Left kidney (tissue), 2 donors: ENCODE data around the gene WWOX. TPM values are rescaled to one million over a fixed set of nuclear protein-coding genes. Genes with fewer than 3 reads are reported as not detected.

Experiments
- DNase-seq: peaks from one replicate; pipeline ENCODE4 v3.0.0-alpha.2; 2013
- polyA plus RNA-seq: library from polyadenylated mRNA; unstranded; fragments of 120-200 nt; gene quantifications from one replicate; pipeline ENCODE4 v1.2.1, GENCODE V29; 2013; ENCODE audit not compliant: insufficient read length

The WWOX gene
- polyA plus RNA-seq, 1 donor = 34.1 TPM

DNA sequence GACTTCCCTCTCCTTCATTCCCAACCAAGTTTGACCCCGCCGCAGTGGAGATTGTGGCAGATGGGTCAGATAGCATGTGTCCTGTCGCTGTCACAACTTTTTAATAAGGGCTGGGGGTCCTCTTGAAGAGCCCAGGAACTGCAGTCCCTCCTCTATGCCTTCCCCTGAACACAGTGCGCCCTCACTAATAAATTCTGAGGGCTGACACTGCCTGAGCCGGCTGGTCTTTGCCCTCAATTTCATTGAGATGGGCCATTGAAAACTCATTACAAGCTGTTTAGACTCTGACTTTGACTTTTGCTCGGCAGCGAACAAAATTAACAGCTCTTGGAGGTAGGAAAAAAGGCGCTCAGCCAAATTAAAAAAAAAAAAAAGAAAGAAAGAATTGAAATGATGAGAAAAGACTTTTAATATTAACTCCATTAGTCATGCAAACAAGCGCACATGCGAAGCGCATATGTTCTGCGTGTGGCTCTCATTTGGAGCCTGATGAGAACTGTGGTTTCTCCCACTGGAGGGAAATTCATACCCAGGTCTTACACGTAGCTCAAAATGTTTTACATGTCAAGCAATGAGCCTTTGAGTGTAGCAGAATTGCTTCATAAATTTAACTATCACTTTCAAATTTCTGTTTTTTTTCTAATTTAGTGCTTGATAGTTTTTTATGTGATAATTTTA, 704.7 kb downstream of the WWOX start:
- no peak for DNase-seq

DNA sequence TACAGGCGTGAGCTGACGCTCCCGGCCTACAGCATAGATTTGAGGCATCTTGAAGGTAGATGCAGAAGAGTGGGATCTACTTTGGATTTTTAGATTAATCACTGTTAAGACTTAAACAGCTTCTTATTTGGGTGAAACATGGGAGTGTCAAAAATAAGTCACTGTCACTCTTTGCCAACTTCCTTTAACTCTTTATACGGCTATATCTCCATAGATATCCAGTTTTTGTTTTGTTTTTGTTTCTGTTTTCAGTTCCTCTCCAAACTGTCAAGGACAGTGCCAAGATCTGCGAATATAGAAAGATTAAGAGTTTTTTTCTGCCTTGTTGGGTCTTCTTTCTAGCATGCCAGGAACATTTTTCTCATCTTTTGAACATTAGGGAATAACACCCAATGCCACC, 706.1 kb downstream of the WWOX start:
- no peak for DNase-seq

DNA sequence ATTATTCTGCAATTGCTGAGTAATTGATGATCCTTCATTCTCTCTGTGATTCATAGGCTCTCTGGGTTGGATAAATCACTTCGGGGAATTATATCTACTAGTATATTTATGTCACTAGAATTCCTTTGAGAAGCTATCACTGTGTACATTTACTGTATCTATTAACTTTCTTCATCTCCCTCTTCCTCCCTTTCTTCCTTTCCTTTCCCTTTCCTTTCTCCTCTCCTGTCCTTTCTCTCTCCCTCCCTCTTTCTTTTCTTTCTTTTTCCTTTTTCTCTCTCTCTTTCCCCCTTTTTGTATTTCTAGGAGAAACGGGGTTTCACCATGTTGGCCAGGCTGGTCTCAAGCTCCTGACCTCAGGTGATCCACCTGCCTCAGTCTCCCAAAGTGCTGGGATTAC, 711.8 kb downstream of the WWOX start:
- DNase-seq = no peak

DNA sequence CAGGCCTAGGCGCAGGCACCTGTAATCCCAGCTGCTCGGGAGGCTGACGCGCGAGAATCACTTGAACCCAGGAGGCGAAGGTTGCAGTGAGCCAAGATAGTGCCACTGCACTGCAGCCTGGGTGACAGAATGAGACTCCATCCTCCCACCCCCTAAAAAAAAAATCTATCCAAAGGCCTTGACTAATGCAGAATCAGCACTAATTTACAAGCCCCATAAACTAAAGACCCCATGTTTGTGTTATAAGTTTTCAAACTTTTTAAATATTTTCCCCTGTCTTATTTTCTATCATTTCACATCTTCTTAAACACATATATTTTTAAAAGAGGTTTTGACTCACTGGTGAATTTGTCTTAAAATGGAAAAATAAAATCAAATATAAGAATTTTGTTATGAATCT, 713.1 kb downstream of the WWOX start:
- DNase-seq = no peak

DNA sequence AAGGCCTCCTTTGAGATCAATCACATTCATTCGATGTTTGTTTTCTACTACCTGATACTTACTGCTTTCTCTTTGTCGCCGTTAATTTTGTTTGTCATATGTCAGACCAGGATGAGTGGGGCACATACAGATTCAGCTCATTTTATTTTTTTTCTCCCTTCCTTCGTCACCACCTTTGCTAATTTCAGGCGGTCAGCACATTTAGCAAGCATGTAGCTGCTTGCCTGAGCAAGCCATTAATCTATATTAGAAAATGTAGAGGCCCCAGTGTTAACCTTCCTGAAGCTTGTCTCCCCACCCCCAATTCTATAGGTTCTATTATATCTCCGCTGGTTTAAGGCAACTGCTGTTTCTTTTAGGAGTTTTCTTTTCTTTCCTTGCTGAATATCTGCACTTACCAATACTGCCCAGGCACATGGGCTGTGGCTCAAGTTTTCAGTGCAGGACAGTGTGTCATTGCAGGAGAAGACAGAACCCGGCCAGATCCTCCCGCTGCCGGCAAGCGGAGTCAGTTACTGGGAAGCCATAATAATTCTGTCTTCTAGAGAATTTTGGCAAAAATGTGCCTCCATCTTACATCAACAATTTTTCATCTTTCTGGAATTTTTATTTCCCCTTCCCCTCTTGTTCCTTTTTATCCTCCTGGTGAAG, 714.3 kb downstream of the WWOX start:
- no peak for DNase-seq

DNA sequence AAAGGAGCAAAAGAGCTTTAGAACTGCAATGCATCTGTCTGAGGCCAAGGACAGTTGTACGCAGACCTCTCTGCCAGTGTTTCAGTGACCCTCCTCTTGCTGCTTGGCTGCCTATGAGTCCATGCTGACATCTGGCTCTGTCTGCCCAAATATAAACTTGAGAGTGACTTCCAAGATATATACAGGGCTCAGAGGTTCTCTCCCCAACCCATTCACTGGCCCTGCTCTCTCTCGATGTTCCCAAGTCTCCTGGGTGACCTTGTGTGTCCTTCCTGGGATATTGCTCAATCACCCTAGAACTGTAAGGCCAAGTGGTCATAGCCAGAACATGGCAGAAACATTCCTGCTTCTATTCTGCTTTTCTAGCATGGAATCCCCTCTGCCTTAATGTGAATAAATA, 716.3 kb downstream of the WWOX start:
- DNase-seq = no peak

DNA sequence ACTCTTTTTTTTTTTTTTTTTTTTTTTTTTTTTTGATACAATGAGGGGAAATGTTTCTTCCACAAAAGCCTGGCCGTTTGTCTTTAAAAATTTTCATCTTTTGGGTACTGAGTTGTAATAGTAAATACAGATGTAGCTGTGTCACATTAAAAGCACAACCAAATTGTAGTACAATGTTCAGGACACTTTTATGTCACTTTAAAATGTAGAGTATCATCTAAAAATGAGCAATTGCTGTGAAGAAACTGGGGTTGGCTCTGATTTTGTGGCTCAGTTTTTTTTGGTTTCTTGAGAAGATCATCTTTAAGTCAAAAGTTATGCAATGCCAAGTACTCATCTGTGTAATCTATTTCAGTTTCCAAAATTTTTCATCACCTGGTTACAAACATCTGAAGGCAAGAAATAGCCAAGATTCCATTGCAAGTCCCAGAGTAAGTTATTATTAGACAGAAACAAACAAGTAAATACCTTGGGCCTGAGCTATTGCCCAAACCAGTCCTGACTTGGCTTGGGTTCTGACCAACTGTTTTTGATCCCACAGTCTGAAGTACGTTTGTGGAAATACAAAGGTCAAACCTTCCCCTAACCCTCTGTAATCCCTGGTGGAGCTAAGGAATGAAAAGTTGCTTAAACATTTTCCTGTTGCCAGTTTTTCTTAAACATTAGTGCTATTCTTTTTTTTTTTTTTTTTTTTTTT, 717.2 kb downstream of the WWOX start:
- no peak for DNase-seq

DNA sequence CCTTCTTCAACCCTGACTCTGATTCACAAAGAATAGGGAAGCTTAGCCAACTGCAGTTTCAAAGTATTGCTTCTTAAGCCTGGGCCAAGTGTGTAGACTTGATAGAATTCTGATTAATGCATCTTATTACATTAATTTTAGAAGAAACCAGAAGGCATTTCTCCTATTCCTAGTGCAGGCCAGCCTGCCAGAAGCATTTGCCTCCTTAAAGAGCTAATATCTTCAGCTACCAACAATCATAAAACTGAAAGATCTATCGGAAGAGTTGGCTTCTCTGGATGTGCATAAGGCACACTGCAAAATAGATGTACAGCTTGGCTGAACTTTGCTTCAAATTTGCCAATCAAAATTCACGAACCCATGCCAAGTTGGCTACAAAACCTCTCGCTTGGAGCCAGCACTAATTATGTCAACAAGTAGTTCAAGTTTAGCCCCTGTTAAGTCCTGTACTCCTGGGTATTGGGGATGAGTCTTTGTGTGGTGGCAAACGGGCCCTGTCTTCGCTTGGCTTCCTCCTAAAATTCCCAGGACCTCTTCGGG, 717.8 kb downstream of the WWOX start:
- DNase-seq = no peak

DNA sequence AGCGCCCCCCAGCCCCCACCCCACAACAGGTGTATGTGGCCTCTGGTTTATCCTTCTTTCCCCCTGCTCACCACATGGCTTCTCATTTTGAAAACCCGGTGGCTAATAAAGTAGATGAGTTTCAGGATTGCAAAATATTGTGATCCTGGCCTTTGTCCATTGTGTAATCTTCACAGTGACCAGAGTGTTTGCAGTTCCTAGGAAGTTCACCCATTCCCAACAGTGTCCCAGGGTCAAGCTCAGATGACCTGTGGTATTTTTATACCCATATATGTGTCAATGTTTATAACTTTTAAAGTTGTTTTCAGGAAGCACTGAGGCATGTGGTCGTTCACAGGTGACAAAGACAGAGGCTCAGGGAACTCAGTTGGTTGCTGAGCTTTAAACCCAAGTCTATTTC, 721.9 kb downstream of the WWOX start:
- no peak for DNase-seq

DNA sequence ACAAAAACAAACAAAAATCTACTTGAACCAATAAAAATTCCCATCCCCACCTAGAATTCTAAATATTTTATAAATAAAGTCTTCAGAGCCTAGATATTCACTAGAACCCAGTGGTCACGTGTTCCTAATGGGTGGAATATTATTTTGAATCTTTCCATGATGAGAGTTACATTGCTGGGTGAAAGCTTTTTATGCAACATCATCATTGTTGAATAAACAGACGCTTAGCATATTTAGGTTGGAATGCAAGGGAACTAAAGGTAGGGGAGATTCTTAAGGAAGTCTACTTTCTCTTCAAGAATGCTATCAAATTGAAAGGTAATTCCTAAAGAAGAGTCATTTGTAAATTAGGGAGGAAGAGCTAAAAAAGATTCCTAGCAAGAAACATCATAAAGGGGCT, 723.1 kb downstream of the WWOX start:
- no peak for DNase-seq

DNA sequence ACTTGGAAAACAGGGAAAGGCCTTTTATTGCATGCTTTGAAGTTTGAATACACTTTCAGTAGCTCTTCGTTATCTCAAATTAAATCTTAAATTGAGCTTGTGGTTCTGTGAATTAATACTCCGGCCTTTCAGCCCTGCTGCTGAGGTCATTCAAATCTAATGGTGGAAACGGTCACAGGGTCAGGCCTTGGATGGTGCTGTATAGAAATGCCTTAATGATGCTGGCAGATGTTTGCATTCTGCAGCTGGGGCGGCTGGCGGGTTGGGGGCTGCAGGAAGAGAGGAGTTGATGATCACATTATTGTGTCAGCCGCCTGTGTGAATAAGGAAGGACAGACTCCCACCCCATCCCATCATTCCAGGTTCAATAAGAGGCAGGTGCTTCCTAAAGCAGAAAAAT, 723.6 kb downstream of the WWOX start:
- DNase-seq = no peak

DNA sequence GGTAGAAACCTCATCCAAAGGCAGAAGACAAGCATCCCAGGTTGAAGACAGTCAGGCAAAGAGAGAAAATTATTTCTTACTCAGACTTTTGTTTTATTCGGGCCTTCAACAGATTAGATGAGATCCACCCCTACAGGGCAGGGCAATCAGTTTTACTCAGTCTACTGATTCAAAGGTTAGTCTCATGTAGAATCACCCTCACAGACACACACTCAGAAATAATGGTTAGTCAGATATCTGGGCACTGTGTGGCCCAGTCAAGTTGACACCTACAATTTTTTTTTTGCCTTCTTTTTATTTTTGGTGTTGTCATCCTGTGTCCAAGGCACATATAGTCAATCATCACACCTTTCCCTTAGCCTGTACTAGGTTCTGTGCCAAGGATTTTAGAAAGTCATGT, 729.8 kb downstream of the WWOX start:
- no peak for DNase-seq

DNA sequence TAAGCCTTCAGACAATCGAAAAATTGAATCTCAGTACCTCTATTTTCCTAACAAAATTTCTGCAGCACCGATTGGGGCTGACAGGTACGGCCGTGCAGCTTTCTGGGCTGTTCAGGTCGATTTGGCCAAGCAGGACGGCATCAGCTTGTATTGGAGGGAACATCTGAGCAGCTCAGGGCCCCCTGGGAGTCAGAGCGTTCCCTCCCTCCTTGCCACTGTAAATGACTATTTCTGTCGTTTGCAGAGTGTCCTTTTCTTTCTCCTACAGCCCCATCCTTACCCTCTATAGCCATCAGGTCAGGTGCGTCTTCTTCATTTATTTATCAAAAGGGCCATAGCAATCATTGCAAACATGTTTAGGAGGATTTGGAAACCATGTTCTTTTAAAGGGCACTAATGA, 731.1 kb downstream of the WWOX start:
- no peak for DNase-seq

DNA sequence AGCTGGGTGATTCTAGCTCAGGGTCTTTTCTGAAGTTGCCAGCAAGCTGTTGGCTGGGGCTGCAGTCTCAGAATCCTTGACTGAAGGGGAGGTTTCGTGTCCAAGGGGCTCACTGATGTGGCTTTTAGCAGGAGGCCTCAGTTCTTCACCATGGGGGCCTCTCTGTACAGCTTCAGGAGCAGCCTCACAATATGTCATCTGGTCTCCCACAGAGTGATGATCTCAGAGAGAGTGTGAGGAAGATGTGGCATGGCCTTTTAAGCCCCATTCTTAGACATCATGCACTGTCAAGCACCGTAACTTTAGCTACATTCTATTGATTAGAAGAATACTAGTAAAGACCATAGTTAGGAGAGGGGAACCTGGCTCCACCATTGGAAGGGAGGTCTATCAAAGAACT, 732.6 kb downstream of the WWOX start:
- DNase-seq = no peak

DNA sequence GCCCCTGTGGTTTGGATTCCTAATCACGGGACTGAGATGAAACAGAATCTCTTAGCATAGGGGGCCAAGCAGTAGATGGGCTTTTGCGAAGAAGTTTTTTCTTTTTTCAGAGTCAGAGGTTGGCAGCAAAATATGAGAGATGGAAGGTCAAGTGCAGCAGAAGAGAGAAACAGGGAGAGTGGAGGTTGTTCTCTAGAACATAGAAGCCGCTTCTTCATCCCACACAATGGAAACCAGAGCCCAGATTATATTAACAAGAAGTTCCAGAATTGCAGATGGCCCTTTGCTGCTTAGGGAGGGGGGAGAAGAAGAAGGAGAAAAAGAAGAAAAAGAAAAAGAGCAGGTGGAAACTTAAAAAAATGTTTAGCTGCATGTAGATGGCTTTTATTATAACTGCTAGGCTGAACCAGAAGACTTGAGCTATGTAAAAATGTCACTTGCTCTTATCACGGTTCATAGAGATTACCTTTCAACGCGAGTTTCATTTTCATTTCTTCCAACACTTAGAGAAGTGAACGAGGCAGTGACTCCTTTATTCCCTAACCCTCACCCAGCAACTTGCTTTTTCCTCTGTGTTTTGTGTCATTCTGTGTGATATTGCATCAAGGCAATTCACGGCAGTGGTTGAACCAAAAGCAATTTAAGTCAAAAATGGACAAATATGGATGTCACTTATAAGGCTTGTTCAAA, 737.5 kb downstream of the WWOX start:
- no peak for DNase-seq

DNA sequence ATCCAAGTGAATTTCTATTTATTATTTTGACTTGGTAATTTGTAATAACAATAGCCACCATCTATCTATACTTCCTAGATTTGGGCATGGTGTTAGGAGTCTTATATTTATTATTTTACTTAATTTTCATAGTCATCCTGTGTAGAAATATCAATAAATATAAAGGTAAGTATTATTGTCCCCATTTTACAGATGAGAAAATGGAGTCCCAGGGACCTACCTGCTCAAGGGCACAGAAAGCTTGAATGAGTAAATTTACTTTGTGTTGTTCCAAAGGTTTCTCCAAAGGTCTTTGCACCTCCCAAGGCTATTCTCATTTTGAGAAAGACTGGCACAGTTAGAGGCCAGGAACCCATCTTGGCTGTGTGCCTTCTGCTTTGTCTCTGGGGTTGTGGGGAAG, 738.3 kb downstream of the WWOX start:
- DNase-seq = no peak

DNA sequence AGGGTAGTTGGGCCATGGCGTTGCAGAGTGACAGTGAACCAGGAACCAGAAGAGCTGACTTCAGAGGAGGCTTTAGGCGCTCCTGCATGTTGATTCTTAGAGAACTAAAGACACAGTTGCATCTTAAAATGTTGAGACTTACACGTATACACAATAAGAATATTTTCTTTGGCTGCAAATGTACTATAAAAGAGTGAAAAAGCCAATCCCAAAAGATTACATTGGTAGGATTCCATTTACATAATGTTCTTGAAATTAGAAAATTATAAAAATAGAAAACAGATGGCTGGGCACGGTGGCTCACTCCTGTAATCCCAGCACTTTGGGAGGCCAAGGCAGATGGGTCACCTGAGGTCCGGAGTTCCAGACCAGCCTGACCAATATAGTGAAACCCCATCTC, 738.8 kb downstream of the WWOX start:
- no peak for DNase-seq

DNA sequence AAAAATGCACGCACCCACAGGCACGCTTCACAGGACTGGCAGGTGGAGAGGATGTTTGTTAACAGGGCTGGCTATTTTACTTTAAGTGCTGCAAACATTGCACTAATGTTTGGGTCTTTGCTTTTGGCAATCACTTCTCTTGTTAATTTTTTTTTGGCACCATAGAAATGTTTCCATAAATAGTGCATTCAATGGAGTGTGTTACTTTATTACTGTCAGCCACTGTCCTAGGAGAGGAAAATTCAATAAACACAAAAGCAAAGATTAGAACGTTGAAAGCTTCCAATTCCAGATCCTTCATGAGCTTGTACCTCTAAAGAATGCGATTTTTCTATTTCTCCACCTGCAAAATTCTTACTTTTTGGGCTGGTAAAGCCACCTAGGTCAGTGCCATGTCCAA, 743.5 kb downstream of the WWOX start:
- no peak for DNase-seq

DNA sequence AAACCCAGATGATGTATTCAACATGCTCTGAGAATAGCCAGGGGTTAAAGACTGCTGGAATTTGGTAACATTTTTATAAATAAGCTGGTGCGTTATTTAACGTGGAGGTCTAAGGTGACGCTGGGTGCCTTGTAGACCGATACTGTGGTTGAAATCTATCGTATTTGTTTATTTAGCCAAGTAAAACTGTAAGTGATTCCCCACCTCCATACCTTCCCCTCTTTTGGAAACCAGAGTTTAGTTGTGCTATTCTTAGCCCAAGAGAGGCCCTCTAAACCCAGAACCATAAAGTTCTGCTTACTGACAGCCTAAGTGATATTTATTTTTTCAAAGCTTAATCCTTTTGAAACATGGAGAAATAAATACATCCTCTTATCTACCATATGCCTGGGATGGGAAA, 744.5 kb downstream of the WWOX start:
- no peak for DNase-seq

DNA sequence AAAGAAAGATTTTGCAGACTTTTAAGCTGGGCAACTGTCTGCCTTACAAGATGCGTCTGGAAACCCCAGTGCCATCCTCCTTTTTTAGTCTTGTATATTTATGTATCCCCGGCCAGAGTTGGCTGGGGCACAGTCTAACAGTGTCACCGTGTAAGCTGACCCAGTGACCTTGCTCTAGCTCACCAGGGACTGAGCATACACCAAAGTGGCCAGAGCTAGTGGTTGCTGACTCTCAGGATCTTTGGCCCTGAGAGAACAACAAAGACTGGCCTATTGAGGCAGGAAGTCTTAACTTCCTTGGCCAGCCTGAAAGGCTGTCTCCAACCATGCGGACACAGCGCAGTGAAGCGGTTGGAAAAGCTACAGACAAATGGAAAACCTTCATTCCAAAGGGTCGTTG, 745.2 kb downstream of the WWOX start:
- DNase-seq = no peak

DNA sequence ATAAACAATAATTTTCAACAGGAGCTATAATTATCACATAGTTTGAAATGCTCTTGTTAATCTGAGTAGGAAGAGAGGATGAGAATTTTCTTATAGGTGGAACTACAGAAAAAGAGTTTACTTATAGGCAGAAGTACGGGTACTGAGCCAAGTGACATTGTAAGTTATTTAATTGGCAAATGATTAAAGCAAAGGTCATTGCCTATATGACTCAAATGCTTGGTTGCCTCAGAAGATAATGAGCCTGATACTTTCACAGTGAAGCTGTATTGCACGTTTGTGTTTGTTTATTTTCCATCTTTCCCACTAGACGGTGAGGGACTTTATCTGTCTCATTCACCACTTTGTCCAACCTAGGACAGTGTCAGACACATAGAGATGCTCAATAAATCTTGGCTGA, 751.8 kb downstream of the WWOX start:
- DNase-seq = no peak

DNA sequence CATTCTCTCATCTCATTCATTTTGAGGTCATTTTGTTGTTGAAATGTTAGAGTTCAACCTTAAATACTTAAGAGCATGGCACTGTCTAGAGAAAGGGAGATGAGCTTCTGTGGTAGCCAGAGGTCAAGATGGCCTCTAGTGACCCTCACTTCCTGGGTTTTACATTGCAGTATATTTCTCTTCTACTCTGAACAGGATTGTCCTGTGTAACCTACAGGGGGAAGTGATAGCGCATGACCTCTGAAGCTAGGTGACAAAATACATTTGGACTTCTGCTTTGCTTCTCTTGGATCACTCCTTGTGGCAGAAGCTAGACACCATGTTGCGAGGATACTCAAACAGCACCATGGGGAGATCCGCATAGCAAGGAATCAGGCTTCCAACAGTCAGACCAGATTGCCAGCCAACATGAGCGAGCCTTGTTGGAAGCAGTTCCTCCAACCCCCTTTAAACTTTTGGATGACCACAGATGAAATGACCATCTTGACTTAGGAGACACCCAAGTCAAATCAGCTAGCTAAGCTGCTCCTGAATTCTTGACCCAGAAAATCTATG, 752.7 kb downstream of the WWOX start:
- DNase-seq = no peak

DNA sequence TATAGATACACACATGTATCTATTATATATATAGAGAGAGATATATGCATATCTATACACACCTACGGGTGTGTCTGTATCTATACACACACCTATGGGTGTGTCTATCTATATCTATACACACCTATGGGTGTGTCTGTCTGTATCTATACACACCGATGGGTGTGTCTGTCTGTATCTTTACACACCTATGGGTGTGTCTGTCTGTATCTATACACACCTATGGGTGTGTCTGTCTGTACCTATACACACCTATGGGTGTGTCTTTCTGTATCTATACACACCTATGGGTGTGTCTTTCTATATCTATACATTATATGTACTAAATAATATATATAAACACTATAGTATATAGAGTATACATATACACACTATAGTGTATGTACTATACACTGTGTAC, 762.6 kb downstream of the WWOX start:
- DNase-seq = no peak
